HFF-Myc (cell line): Measurements from ENCODE around the gene GTF2H1.

Experiments used
- DNase-seq: peaks from one replicate; pipeline ENCODE4 v3.0.0-alpha.2; 2011; ENCODE audit warnings: low read depth; ENCODE audit errors: extremely low read depth
- H3K4me3 ChIP-seq: replicated peaks from 2 replicates; pipeline ENCODE4 v1.5.1; 2011; ENCODE audit warnings: low read depth, mild to moderate bottlenecking, control low read depth, low read length
- CTCF ChIP-seq: IDR thresholded peaks from 2 replicates; pipeline ENCODE4 v1.5.1; 2012; ENCODE audit warnings: mild to moderate bottlenecking, low read depth, low read length, control low read depth; ENCODE audit errors: missing control alignments

Gene GTF2H1

DNA sequence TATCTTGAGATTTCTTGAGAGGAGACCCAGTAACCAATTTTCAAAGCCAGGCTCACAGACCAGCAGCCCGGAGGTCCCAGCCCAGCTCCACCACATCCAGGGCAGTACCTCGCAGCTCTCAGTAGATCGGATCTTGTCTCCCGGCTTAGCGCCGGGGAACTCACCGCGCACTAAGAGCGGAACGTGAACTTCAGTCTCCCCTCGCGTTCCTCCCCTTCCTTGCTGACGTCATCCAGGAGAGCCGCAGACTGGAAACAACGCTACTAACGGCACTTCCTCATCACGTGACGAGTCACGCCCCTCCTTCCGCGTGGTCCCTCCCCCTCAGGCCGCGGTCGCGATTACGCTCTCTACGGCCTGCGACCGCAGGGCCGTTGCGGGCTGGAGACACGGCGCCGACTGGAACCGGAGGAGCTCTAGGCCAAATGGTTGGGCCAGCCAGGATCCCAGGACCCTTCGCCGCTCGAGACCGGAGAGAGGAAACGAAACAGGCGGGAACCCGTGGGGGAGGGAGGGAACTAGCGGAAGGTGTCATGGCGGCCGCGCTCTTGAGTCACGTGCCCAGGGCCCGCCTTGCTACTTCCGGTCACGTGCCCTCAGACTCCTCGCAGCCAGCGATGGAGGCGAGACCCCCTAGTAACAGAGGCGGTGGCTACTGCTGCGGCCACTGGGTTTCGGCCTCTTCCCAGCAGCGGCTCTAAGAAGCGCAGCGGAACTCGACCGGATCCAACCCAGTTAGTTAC, at the start of gene GTF2H1, which contains the start of gene HPS5:
Gene GTF2H1, plus strand, starts transcription at position 599 of the 743 bp plus-strand sequence. CDS start 10,508 bp downstream, outside the sequence.
Gene HPS5, minus strand, starts transcription at position 172 of the 743 bp plus-strand sequence. CDS start 4,282 bp downstream, outside the sequence.
- TF ChIP-seq CTCF: no peak
- DNase-seq: peak; percentile 97
- peak within 1 kb of the TSS; percentile 70 for H3K4me3 ChIP-seq

GRCh38 chr11:18277565-18278271, 44.6 kb upstream of the GTF2H1 start:
- no peak for TF ChIP-seq CTCF
- DNase-seq: no peak
- H3K4me3 ChIP-seq: no peak overlapping the region

DNA sequence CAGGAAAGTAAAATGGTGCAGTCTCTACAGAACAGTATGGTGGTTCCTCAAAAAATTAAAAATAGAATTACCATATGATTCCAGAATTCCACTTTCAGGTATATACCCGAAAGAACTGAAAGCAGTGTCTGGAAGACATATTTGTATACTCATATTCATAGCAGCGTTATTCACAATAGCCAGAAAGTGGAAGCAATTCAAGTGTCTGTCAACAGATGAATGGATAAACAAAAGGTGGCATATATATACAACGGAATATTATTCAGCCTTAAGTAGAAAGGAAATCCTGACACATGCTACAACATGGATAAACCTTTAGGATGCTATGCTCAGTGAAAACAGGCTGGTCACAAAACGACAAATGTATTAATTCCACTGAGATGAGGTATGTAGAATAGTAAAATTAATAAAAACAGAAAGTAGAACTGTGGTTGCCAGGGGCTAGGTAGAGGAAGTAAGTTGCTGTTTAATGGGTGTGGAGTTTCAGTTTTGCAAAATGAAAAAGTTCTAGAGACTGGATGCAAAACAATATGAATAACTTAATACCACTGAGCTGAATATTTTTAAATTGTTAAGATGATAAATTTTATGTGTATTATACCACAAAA, 41.8 kb upstream of the GTF2H1 start:
- TF ChIP-seq CTCF: no peak
- no peak for DNase-seq
- no peak overlapping the region for H3K4me3 ChIP-seq

- no peak overlapping the region for H3K4me3 ChIP-seq
- TF ChIP-seq CTCF: no peak
- no peak for DNase-seq
These were observed 39.7 kb upstream of the GTF2H1 start for GRCh38 chr11:18282626-18283025.

GRCh38 chr11:18285841-18286240, 36.5 kb upstream of the GTF2H1 start:
- TF ChIP-seq CTCF: no peak
- no peak for DNase-seq

DNA sequence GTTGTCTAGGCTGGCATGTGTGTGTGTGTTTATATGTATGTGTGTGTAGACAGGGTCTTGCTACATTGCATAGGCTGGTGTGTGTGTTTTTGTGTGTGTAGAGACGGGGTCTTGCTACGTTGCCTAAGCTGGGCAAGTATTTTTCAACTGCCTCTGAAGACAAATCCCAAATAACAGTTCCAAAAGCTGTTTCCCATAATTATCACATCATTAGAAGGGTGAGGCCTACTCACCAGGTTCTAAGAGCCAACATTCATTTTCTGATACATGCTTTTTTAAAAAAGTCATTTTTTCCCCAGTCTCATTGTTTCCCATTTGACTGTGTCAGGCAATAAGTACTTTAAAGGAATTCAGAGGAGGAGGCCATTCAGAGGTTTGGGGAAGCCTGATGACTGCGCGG, 33.5 kb upstream of the GTF2H1 start:
- DNase-seq: no peak
- no peak overlapping the region for H3K4me3 ChIP-seq
- TF ChIP-seq CTCF: no peak

More at GRCh38 chr11:18285841-18286240, 36.5 kb upstream of the GTF2H1 start:
- no peak overlapping the region for H3K4me3 ChIP-seq
